ENCODE results near the gene LDLRAD4.

LDLRAD4 gene

DNA sequence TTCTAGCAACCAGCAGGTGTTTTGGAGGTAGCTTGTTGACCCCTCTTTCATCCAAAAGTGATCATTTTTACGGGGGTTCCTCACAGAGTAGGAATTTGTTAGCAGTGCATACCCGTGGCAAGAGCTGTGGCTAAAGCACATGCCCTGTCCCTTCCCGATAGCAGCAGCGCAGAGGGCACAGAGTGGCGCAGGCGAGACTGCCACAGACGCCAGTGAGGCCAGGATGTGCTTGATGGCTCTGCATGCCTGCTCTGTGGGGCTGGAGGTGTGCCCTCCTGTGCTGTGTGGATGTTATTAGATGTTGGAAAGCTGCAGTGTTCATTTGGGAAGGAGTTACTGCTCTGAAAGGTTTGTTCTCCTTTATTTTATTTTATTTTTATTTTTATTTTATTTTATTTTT lies 354.2 kb downstream of the LDLRAD4 start:
- DNase-seq (ENCODE audit: low spot score) = no peak

DNA sequence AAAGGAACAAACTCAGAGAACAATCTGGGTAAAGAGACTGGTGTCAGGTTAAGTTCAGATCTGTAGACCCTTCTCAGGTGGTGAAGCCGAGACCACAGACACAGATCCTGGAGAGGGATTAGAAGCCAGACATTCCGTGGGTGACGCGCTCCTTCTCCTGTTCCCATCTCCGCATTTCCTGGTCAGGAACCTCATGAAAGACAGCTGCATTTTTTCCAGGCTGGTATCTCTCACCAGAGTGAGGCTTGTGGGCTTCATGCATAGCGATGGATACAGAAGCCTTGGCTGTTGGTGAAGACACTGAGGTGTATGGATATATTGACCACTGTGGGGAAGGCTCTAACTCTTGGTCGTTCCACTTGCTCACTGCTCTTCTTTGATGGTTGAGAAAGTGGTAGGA lies 355.2 kb downstream of the LDLRAD4 start:
- no peak for DNase-seq (ENCODE audit: low spot score)

DNA sequence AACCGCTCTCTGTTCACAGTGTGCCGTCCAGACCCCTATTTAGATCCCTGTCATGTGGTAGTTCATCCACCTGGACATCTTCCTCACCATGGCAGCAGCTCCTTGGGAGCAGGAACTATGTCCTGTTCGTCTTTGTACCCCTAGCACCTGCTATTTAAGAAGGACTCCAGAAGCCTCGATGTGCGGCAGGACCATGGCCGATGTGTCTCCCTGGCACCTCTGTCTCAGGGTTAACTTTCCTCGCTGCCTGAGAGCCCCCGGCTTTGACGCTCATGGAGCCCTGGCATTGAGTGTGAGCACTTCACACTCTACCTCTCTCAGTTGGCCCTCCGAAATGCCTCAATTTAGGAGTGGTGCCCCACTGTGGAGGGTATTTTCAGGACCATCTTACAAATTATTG lies 355.8 kb downstream of the LDLRAD4 start:
- no peak for DNase-seq (ENCODE audit: low spot score)

DNA sequence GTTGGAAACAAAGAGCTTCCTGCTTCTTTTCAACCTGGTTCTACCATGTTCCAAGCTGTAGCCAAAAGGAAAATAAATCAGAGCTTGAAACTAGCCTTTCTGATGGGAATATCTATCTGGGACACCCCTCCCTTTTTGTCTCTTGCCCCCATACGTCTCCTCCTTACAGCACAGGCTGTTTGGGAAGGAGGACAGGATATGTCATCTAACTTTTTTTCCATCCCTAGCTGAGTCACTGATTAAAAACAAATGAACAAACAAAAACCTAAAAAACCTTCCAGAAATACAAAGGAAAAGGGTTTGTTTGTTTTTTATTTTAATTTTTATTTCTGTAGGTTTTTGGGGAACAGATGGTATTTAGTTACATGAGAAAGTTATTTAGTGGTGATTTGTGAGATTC lies 356.2 kb downstream of the LDLRAD4 start:
- no peak for DNase-seq (ENCODE audit: low spot score)

DNA sequence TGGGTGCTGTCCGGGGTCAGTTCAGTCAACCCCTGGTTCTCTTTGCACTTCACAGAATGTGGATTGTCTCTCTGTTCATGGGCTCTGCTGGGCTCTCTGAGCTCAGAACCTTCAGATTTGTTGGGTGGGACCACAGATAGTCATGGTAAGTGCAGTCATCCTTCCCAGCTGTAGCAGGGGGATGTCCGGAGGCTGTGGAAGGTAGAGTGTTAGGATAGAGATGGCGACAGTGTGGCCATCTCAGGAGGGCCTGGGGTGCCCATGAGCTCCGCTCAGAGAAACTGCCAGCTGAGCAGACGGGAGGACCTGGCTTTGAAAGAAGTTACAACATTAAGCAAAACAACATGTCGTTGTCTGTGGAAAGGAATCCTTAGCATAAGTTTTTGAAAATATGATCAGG lies 358.0 kb downstream of the LDLRAD4 start:
- no peak for DNase-seq (ENCODE audit: low spot score)

DNA sequence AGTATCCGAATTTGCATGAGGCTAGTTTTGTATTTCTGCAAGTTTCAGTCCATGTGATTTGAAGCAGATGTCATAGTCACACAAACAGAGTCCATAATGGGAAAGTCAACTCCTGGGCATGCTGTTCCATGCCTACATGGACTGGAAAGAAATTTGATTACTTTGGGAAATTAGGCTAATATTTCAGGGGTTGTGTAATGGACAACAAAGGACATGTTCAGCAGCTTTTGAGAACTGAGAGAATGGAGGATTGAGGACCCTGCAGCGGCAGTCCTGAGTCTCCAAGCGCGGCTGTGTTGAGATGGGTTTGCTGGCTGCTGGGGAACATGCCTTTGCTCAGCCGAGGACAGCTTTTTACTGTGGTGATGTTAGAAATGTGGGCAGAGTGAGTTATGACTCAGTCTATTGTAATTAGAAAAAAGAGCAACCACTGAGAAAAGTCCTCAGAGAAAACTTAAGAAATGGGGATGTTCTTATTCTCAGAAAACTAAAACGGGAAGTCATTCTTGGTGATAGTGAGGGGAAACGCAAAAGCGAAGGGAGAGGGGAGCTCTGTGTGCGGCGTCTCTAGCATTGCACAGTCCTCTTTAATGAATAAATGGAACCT lies 358.6 kb downstream of the LDLRAD4 start:
- DNase-seq (ENCODE audit: low spot score) = peak; percentile 81

DNA sequence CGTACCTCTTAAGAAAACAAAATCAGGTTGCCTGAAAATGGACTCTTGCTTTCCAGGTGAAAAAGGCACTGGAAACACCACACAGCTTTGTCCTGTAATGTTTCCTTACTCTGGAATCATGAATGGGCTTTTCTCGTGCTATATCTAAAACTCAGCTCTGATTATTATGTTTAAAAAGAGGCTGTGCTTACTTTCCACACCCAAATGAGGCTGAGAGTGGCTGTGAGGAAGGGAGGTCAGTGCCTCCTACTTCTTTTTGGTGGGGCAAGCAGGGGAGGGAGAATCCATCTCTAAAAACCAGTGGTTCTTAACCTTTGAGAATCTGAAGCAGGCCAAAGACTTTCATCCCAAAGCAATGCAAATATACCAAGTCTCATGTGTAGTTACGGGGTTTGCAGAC lies 359.2 kb downstream of the LDLRAD4 start:
- no peak for DNase-seq (ENCODE audit: low spot score)

DNA sequence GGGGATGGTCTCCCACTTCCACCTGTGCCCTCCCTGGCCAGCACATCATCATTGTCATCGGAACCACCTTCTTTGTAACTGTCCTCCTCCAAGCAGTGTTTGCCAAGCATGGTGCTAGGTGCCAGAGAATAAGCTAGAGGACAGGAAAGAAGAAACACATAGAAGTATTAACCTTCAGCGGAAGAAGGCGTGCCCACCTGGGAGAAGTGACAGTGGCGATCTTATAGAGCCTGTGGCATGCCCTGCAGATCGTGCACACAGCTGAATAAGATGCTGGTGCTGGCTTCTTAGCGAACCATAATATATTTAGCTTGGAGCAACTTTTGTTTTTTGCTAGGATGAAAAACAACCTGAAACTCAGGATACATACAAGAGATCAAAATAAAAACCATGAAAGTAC lies 359.8 kb downstream of the LDLRAD4 start:
- DNase-seq (ENCODE audit: low spot score) = no peak

DNA sequence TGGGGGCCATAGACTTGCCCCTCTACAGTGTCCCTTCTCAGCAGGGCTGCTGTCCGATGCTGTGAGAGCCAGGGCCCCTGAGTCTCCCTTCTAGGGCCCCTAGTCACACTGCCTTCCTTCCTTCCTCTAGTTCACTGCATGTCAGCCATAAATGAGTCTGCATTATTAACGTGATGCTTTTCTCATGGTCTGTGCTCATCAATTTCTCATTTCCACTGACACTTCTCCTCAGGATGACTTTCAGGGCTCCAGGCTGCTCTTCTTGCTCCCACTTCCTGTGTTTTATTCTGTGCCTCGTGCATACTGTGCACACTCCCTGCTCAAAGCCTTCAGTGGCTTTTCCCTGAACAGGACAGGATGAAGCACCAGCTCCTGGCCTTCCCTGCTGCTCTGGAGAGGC lies 361.3 kb downstream of the LDLRAD4 start:
- no peak for DNase-seq (ENCODE audit: low spot score)

DNA sequence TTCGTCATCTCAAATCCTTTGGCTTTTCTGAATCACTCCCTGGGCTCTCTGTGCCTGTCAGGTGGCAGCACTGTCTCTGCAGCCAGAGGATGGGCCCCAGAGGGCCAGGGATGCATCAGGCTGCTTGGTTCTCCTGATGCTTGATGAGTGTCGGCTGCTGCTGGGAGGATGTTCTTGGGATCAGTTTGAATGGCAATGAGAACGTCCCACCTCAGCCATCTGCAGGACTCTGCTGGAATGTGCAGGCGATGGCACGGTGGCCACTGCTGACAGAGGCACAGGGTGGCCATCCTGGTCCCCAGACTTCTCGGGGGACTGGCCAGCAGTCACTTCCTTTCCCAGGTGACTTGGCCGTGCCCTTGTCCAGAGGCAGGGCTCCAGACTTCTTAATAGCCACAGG lies 361.8 kb downstream of the LDLRAD4 start:
- no peak for DNase-seq (ENCODE audit: low spot score)

DNA sequence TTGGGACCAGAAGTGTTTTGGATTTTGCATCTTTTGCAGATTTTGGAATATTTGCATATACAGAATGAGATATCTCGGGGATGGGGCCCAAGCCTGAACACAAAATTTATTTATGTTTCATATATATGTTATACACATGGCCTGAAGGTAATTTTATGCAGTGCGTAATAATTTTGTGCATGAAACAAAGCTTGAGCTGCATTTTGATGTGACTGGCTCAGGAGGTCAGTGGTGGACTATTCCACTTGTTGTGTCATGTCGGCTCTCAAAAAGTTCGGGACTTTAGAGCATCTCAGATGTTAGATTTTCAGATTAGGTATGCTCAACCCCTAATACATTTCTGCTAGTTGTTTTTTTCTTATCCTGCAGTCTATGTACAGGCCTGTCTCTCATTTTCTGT lies 362.4 kb downstream of the LDLRAD4 start:
- DNase-seq (ENCODE audit: low spot score) = no peak

DNA sequence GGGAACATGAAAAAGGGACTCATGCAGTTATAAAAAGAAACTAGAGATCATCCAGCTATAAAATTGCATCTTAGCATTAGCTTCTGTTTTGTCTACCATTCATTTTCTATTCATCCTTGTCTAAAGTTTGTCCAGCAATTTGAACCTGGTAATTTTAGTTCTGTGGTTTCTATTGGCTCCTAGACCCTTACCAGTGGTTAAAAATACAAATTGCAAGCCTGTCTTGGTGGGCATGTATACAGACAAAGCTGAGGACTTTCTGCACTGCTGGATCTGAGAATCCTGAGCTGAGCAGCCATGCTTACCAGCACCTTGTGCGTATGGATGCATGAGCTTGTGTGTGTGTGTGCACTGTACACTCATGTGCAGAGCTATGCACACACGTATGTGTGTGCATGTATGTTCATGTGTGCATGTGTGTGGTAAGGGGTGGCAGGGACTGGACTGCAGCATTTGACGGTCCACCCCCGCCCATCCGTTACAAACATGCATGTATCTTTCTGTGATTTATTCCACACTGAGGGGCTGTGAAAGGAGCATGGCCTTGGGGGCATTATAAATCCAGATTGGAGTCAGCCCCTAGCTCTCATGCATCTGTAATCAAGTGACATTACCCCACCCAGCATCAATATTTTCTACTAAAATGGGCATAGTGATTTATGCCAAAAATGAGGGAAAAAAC lies 363.1 kb downstream of the LDLRAD4 start:
- no peak for DNase-seq (ENCODE audit: low spot score)

DNA sequence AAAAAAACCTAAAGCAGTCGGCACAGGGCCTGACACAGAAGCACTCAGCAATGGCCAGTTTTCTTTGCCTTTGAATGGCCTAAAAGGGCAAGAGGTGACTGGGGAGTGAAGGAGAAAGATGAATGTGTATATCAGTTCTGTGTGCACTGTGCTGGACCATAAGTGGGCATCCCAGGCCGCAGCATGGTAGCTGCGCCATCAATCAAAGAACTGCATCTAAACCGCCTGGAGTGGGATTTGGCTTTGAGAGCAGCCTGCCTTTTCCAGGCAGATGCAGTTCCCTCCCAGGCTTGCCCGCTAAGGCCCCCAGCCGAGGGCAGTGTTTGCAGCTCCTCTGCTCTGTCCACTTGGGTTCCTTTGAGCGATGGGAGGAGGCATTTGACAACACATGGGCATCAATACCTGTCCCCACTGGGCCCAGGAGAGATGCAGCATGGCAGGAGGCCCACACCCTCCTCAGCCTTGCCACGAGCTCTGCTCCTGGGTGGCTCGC lies 363.7 kb downstream of the LDLRAD4 start:
- no peak for DNase-seq (ENCODE audit: low spot score)

DNA sequence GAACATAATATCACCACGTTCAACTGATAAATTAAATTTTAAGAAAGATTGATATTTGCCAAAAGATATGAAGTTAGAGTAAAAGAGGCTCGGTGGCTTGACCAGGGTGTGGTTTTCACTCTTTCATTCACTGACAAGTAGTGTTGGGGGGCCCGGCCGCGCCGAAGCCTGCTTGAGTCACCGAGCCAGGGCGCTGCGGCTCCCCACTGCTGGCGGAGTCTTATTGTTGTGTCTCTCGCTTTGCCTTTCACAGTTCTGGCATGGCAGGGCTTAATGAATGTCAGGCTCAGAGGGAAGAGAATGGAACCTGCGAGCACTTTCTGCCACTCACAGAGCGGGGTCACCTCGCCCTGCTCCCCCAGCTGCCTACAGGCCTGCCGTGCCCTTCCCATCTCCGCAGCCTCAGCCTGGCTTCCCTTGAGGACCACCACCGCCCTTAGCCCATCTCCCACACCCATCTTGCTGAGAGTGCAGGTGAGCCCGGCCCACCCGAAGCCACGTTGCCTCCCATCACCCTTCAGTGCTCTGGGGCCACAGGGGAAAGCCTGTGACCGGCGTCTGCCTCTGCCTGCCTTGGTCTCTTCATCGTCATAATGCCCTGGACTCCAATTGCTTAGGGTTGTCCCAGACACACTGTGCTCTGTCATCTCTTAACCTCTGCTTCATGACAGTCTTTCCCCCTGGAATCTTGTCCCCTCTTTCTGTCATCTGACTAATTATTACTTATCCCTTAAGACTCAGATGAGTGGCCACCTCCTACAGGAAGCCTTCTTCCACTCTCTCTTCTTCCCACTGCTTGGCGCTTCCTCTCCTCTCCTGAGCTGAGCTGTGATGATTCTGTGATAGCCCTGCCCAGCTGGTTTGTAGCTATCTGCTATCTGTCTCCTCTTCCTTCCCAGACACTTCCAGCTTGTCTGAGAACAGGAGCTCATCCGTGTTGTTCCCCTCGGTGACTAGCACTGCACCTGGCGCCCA lies 365.3 kb downstream of the LDLRAD4 start:
- DNase-seq (ENCODE audit: low spot score) = no peak

DNA sequence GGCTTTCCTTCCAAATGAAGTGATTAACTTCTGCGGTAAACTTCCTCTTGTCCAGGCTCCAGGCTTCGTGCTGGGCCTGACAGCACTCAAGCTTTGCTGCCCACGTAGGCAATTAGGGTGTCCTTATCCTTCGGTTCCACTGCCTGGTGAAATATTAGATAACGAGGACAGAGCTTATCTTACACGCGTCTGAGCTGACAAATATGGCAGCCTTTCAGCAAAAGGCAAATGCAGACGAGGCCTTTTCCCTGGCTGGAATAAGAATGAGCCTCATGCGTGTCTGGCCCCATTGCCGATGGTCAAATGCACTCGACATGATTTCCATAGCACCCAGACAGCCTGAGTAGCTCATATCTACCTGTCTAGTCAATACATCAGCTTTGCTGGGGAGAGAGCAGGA lies 366.3 kb downstream of the LDLRAD4 start:
- no peak for DNase-seq (ENCODE audit: low spot score)

DNA sequence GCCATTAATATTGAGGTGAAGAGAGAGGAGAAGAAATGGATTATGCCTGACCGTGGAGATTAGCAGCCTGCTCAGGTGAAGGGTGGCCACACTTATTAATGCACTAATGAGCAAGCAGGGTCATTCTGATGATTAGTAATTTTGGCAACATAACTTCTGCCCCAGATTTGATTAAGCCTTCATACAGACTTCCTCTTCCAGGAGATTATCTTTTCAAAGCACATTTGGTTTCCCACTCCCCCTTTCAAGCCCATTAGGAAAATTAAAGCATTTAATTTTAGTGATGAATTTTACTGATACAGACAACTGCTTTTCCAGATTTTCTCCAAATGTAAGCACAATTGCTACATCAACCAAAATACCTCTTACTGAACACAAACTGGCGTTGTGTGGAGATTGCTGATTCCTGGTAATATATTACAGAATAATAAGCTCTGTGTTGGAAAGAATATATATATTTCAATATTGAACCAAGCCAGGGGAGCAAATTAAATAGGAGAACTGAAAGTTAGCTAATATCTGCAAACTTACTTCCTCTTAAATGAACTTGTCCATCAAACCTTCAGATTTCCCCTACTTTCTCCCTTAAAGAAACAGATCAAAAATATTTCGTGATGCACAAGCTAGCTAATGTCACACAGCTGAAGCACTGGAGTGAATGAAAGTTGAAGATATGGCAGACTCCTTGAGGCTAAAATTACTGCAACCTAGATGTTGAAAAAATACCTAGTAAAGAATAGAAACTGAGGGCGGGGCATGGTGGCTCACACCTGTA lies 367.0 kb downstream of the LDLRAD4 start:
- DNase-seq (ENCODE audit: low spot score) = no peak

DNA sequence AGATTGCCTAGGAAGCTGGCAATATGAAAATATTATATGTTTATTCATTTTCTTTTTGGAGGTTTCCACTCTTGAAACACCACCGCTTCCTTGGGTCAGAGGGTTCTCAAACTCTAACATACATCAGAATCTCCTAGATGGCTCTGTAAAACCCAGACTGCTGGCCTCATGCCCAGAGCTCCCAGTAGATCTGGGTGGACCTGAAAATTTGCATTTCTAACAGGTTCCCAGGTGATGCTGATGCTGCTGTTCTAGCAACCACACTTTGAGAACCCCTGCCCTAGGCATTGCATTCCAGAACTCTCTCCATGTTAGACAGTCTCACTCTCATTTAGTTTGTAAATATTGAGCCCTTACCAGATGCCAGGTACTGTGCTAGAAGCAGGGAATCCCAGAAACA lies 368.4 kb downstream of the LDLRAD4 start:
- no peak for DNase-seq (ENCODE audit: low spot score)

DNA sequence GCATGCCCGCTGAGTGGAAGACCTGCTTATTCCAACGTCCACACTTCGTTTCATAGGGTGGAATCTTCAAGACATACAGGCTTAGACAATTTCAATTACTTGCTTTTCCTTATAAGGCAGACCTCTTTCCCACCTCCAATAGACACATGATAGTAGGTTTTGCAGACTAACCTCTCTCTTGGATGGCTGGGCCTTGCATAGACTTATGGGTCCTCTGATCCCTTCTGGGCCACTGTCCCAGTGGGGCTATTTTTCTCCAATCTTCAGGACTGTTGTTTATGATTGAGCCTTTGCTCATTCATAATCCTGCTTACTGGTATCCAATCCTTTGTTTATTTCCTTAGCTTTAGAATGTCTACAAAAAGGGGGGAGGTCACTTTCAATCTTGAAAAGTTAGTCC lies 368.9 kb downstream of the LDLRAD4 start:
- no peak for DNase-seq (ENCODE audit: low spot score)

DNA sequence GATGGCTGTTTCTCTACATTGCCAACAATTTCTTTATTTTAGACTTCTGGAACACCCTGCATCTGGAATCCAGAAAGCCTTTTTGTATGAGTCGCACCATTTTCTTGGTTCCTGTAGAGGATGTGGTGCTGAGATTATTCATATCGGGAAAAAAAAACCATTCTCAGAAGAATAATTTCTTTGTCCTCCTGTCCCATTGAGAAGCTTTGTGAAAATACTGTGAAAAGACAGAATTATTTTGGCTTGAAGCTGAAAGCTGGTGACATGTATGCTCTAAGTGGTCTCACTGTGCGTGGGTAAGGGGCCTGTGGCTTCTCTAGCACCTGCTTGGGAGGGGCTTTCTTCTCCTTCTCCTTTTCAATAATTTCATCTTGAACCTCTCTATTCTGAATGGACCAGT lies 369.4 kb downstream of the LDLRAD4 start:
- DNase-seq (ENCODE audit: low spot score) = no peak

DNA sequence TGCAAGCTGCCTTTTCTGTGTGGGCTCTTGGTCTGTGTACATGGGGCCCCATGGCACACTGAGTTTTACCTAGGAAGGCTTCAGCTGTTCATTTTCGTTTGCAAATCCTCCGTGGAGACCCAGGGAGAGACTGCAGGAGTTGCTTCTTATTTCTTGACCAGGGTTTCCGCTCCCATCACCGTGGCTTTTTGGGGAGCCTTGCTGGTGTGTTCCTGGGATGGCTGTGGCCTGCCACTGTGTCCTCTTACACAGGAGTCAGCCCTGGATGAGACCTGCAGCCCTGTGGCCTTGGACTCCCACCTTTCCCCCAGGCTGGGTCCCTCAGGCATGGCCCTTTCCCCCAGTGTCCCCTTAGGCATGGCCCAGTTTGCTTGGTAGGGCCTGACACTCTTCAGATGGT lies 370.8 kb downstream of the LDLRAD4 start:
- DNase-seq (ENCODE audit: low spot score) = no peak

DNA sequence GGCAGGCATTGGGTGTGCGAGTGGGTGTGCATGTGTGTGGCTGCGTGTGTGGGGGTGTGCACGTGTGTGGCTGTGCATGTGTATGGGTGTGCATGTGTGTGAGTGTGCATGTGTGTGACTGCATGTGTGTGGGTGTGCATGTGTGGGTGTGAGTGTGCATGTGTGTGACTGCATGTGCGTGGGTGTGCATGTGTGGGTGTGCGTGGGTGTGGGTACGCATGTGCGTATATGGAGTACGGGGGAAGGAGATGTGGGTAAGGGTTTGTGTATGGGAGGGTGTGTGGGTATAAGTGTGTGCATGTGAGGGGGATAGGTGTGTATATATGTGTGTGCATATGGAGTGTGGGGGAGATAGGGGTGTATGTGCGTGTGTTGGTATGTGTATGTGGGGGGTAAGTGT lies 371.4 kb downstream of the LDLRAD4 start:
- DNase-seq (ENCODE audit: low spot score) = no peak

DNA sequence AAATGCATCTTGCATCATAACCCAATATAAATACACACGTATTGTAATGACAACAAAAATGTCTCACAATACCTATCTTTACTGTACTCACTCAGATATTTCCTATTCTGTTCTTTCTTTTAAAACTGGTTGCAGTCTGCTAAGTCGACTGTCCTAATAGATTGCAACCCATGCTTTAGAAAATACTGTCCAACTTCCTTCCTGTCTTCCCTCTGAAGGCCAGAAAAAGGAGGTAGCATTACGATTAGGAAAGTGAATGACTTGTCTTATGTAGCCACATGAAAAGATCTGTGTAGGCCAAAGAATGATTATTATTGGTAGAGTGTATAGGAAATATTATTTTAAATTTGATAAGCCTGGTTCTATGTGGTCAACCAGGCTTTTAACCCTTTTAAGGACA lies 373.7 kb downstream of the LDLRAD4 start:
- DNase-seq (ENCODE audit: low spot score) = no peak
